SIG-M5 treated with dmso at 0.1 percent for 504 hours (cell line): ENCODE results near the gene IRF1.
"Not testable (repeated sequence)": the region's sequence is repeated elsewhere in the genome, so short reads cannot be mapped to it uniquely, and the experiment has no call there.

ENCODE experiments used
- DNase-seq: peaks from one replicate; lab custom pipeline; 2025; ENCODE audit not compliant: unreplicated experiment; lab: John Stamatoyannopoulos, UW

Gene IRF1

GRCh38 chr5:132444841-132445639 is 45.5 kb downstream of the IRF1 start:
- DNase-seq: no peak

GRCh38 chr5:132444061-132444460 is 46.5 kb downstream of the IRF1 start:
- DNase-seq: no peak

- no peak for DNase-seq
These were observed 51.0 kb downstream of the IRF1 start for GRCh38 chr5:132439521-132440089.

GRCh38 chr5:132438917-132439316 is 51.7 kb downstream of the IRF1 start:
- DNase-seq: no peak

GRCh38 chr5:132438267-132438645 is 52.3 kb downstream of the IRF1 start:
- not testable (repeated sequence) for DNase-seq

- peak; percentile 96 for DNase-seq
These were observed 52.8 kb downstream of the IRF1 start for GRCh38 chr5:132437604-132438266.

GRCh38 chr5:132436936-132437335 is 53.6 kb downstream of the IRF1 start:
- DNase-seq: no peak

GRCh38 chr5:132435886-132436285 is 54.7 kb downstream of the IRF1 start:
- no peak for DNase-seq

- no peak for DNase-seq
These were observed 55.1 kb downstream of the IRF1 start for GRCh38 chr5:132435447-132435846.

GRCh38 chr5:132434416-132435286 is 55.9 kb downstream of the IRF1 start:
- DNase-seq: no peak

GRCh38 chr5:132433141-132433540 is 57.4 kb downstream of the IRF1 start:
- no peak for DNase-seq

- peak; percentile 38 for DNase-seq
These were observed 58.9 kb downstream of the IRF1 start for GRCh38 chr5:132431632-132432031.
